GM10847 (cell line): ENCODE results near the gene PGAP2.

Source experiments
- POLR2A ChIP-seq: IDR thresholded peaks from 2 replicates; pipeline ENCODE4 v1.6.1; 2011; ENCODE audit not compliant: insufficient read length; ENCODE audit errors: extremely low read depth

The PGAP2 gene

GRCh38 chr11:3824714-3825472 is 16.5 kb downstream of the PGAP2 start:
- no peak for TF ChIP-seq POLR2A

- no peak for TF ChIP-seq POLR2A
Observed at GRCh38 chr11:3825473-3826154, 17.3 kb downstream of the PGAP2 start.

GRCh38 chr11:3826721-3827120 is 18.4 kb downstream of the PGAP2 start:
- no peak for TF ChIP-seq POLR2A

GRCh38 chr11:3827434-3828186 is 19.2 kb downstream of the PGAP2 start:
- no peak for TF ChIP-seq POLR2A

GRCh38 chr11:3830088-3830487 is 21.7 kb downstream of the PGAP2 start:
- TF ChIP-seq POLR2A = no peak

- no peak for TF ChIP-seq POLR2A
Observed at GRCh38 chr11:3830730-3831129, 22.4 kb downstream of the PGAP2 start.

- no peak for TF ChIP-seq POLR2A
Observed at GRCh38 chr11:3831378-3832239, 23.2 kb downstream of the PGAP2 start.

- no peak for TF ChIP-seq POLR2A
Observed at GRCh38 chr11:3832816-3833215, 24.5 kb downstream of the PGAP2 start.

GRCh38 chr11:3833449-3833848 is 25.1 kb downstream of the PGAP2 start:
- TF ChIP-seq POLR2A = no peak

- TF ChIP-seq POLR2A = no peak
Observed at GRCh38 chr11:3834349-3834663, 25.9 kb downstream of the PGAP2 start.

- no peak for TF ChIP-seq POLR2A
Observed at GRCh38 chr11:3834664-3835461, 26.5 kb downstream of the PGAP2 start.

- TF ChIP-seq POLR2A = no peak
Observed at GRCh38 chr11:3835751-3836150, 27.4 kb downstream of the PGAP2 start.

GRCh38 chr11:3836903-3837302 is 28.5 kb downstream of the PGAP2 start:
- TF ChIP-seq POLR2A = no peak

GRCh38 chr11:3837793-3838192 is 29.4 kb downstream of the PGAP2 start:
- TF ChIP-seq POLR2A = no peak

- no peak for TF ChIP-seq POLR2A
Observed at GRCh38 chr11:3838504-3838903, 30.1 kb downstream of the PGAP2 start.
